Keratinocyte (primary cell): ENCODE data around the gene UBXN2A. TPM values are rescaled to one million over a fixed set of nuclear protein-coding genes. Genes with fewer than 3 reads are reported as not detected.
"Not testable (repeated sequence)": the region's sequence is repeated elsewhere in the genome, so short reads cannot be mapped to it uniquely, and the experiment has no call there.

Experiments used
- DNase-seq: peaks from one replicate; pipeline ENCODE4 v3.0.0-alpha.2; 2011; ENCODE audit warnings: low read depth, missing footprints, low spot score
- FAIRE-seq: peaks from 2 replicates; lab custom pipeline; 2011; peaks lifted over from hg19 to GRCh38; lab: Jason Lieb, UNC
- H2AFZ ChIP-seq: 2 replicates; pipeline ENCODE4 v1.6.0; 2012; ENCODE audit warnings: low read length, control low read depth, inconsistent platforms; ENCODE audit not compliant: control insufficient read depth
- H3K27ac ChIP-seq: 2 replicates; pipeline ENCODE4 v1.5.1; 2011; ENCODE audit warnings: low read length; ENCODE audit not compliant: control insufficient read depth, insufficient read depth
- H3K27me3 ChIP-seq: 3 replicates; pipeline ENCODE4 v1.6.0; 2011; ENCODE audit warnings: low read length; ENCODE audit not compliant: control insufficient read depth, insufficient read depth; ENCODE audit errors: extremely low read depth
- H3K36me3 ChIP-seq, 2 experiments: 2 replicates in 1 of 2; 3 replicates in 1 of 2; pipeline ENCODE4 v1.5.1; 2011; ENCODE audit warnings: low read length in 2 of 2, mild to moderate bottlenecking in 1 of 2; ENCODE audit not compliant: control insufficient read depth in 2 of 2, insufficient read depth in 2 of 2; ENCODE audit errors: extremely low read depth in 1 of 2
- H3K4me1 ChIP-seq: 3 replicates; pipeline ENCODE4 v1.5.1; 2011; ENCODE audit warnings: low read length; ENCODE audit not compliant: control insufficient read depth, insufficient read depth; ENCODE audit errors: extremely low read depth
- H3K4me2 ChIP-seq: 3 replicates; pipeline ENCODE4 v1.6.0; 2011; ENCODE audit warnings: low read depth, low read length; ENCODE audit not compliant: control insufficient read depth, insufficient read depth; ENCODE audit errors: extremely low read depth
- H3K4me3 ChIP-seq, 3 experiments: fragments of 200-600 bp in 1 of 3; sonication (generic) in 1 of 3; 2 replicates in 2 of 3; 3 replicates in 1 of 3; pipeline ENCODE4 v1.5.1; 2011 to 2016; ENCODE audit warnings: low read length in 3 of 3, mild to moderate bottlenecking in 3 of 3, control low read depth in 2 of 3, inconsistent platforms in 1 of 3, low read depth in 1 of 3, mixed read lengths in 1 of 3, mixed run types in 1 of 3, moderate library complexity in 1 of 3; ENCODE audit not compliant: control insufficient read depth in 2 of 3, insufficient read depth in 2 of 3; ENCODE audit errors: extremely low read depth in 1 of 3
- H3K79me2 ChIP-seq: 2 replicates; pipeline ENCODE4 v1.6.0; 2012; ENCODE audit warnings: low read length; ENCODE audit not compliant: control insufficient read depth, insufficient read depth
- H3K9ac ChIP-seq: 3 replicates; pipeline ENCODE4 v1.6.0; 2011; ENCODE audit warnings: low read length; ENCODE audit not compliant: control insufficient read depth, insufficient read depth; ENCODE audit errors: extremely low read depth
- H3K9me1 ChIP-seq: 3 replicates; pipeline ENCODE4 v1.6.0; 2011; ENCODE audit warnings: low read length; ENCODE audit not compliant: control insufficient read depth, insufficient read depth; ENCODE audit errors: extremely low read depth
- H3K9me3 ChIP-seq: 2 replicates; pipeline ENCODE4 v1.5.1; 2012; ENCODE audit warnings: low read depth, low read length; ENCODE audit not compliant: control insufficient read depth
- H4K20me1 ChIP-seq: 3 replicates; pipeline ENCODE4 v1.6.0; 2011; ENCODE audit warnings: low read length; ENCODE audit not compliant: control insufficient read depth, insufficient read depth; ENCODE audit errors: extremely low read depth
- CTCF ChIP-seq, 3 experiments: IDR thresholded peaks in 1 of 3; conservative IDR thresholded peaks in 1 of 3; optimal IDR thresholded peaks in 1 of 3; 2 replicates in 2 of 3; 3 replicates in 1 of 3; pipeline versions ENCODE3 to v1.5.1; 2011; ENCODE audit warnings: low read length in 3 of 3, mild to moderate bottlenecking in 3 of 3, moderate library complexity in 2 of 3, control low read depth in 1 of 3, inconsistent platforms in 1 of 3; ENCODE audit not compliant: insufficient read depth in 2 of 3; ENCODE audit errors: extremely low read depth in 1 of 3
- EZH2 ChIP-seq: IDR thresholded peaks from one replicate; pipeline ENCODE4 v1.6.1; 2012; ENCODE audit warnings: inconsistent platforms, mild to moderate bottlenecking, low read length, moderate library complexity
- dilution Hi-C: fragments of 300-500 bp; cut with MboI; formaldehyde crosslinking; loops from one replicate; pipeline ENCODE4 v1.7.0; 2020; ENCODE audit warnings: low sequenced_read_pairs; ENCODE audit not compliant: extremely low pct_ligation_motif_present
- polyA plus RNA-seq, 5 experiments: library from polyadenylated mRNA; depleted of rRNA in 3 of 5; stranded (reverse) in 3 of 5; stranded (forward) in 1 of 5; unstranded in 1 of 5; fragments of >200 nt; gene quantifications; 1 replicate in 1 of 5; 2 replicates in 3 of 5; 3 replicates in 1 of 5; pipeline versions ENCODE4 v1.2.1 to v1.2.3, GENCODE V29; 2011 to 2012; ENCODE audit warnings: missing spikeins in 2 of 5, low read depth in 1 of 5, low replicate concordance in 1 of 5

The UBXN2A gene
- polyA plus RNA-seq, 1 donor (not counting 4 experiments of a cell fraction or from before 2014, with no cell fraction given), result 11.7 TPM

GRCh38 chr2:24011250-24012104 is 71.2 kb downstream of the UBXN2A start:
- no peaks in the 10 kb centered on the region for H3K36me3 ChIP-seq
- no peaks in the 10 kb centered on the region for H3K9me3 ChIP-seq
- H3K4me3 ChIP-seq, result no peak overlapping the region
- no peak overlapping the region for H3K27ac ChIP-seq
- peaks cover 3% of the 10 kb centered on the region for H4K20me1 ChIP-seq
- no peak overlapping the region for H2AFZ ChIP-seq
- dilution Hi-C loops, result no loop called here
- H3K9ac ChIP-seq, result no peak overlapping the region
- no peaks in the 10 kb centered on the region for H3K79me2 ChIP-seq
- DNase-seq (no peak), FAIRE-seq (no peak)
- H3K27me3 ChIP-seq, result peaks cover 33% of the 10 kb centered on the region
- TF ChIP-seq EZH2 (no peak), CTCF (optimal IDR thresholded peaks at IDR 0.05 in 1 of 3, IDR thresholded peaks at IDR 0.05 in 1 of 3, conservative IDR thresholded peaks at IDR 0.05 in 1 of 3; ENCODE audit: extremely low read depth in 1 of 3, insufficient read depth in 2 of 3, low read length in 3 of 3) (no peak)
- peaks cover 9% of the 10 kb centered on the region for H3K4me1 ChIP-seq
- H3K4me2 ChIP-seq, result no peak overlapping the region
- no peaks in the 10 kb centered on the region for H3K9me1 ChIP-seq

- Histone ChIP-seq H3K4me1 (peaks cover 9% of the 10 kb centered on the region), H3K36me3 (no peaks in the 10 kb centered on the region), H3K9ac (no peak overlapping the region), H3K79me2 (no peaks in the 10 kb centered on the region), H3K27me3 (peaks cover 33% of the 10 kb centered on the region), H3K9me3 (no peaks in the 10 kb centered on the region), H3K27ac (no peak overlapping the region), H4K20me1 (peaks cover 3% of the 10 kb centered on the region), H3K9me1 (no peaks in the 10 kb centered on the region), H2AFZ (no peak overlapping the region), H3K4me2 (no peak overlapping the region), H3K4me3 (no peak overlapping the region)
- no peak for DNase-seq
- FAIRE-seq, result no peak
- no peak for TF ChIP-seq CTCF (optimal IDR thresholded peaks at IDR 0.05 in 1 of 3, IDR thresholded peaks at IDR 0.05 in 1 of 3, conservative IDR thresholded peaks at IDR 0.05 in 1 of 3; ENCODE audit: extremely low read depth in 1 of 3, insufficient read depth in 2 of 3, low read length in 3 of 3)
- no peak for TF ChIP-seq EZH2
- dilution Hi-C loops, result no loop called here
Observed at GRCh38 chr2:24012521-24013188, 72.4 kb downstream of the UBXN2A start.

- H3K9me3 ChIP-seq, H3K9ac ChIP-seq, DNase-seq, H3K27ac ChIP-seq, dilution Hi-C loops, H3K79me2 ChIP-seq, H3K4me2 ChIP-seq, H2AFZ ChIP-seq, H3K4me3 ChIP-seq, H4K20me1 ChIP-seq, FAIRE-seq, H3K4me1 ChIP-seq, H3K9me1 ChIP-seq, H3K36me3 ChIP-seq: not testable (repeated sequence)
- peaks cover 23% of the 10 kb centered on the region for H3K27me3 ChIP-seq
Observed at GRCh38 chr2:24014902-24015301, 74.6 kb downstream of the UBXN2A start.
